CD4-positive, alpha-beta T cell treated with Interleukin-6 for 4 hours (primary cell): ENCODE results near the gene ZNF865.
A peak's percentile ranks its signal among the peaks of the same experiment; 100 is the strongest.

Source experiments
- DNase-seq: peaks from one replicate; pipeline ENCODE4 v3.0.0-alpha.2; 2020; ENCODE audit warnings: mixed read lengths

Gene ZNF865

DNA sequence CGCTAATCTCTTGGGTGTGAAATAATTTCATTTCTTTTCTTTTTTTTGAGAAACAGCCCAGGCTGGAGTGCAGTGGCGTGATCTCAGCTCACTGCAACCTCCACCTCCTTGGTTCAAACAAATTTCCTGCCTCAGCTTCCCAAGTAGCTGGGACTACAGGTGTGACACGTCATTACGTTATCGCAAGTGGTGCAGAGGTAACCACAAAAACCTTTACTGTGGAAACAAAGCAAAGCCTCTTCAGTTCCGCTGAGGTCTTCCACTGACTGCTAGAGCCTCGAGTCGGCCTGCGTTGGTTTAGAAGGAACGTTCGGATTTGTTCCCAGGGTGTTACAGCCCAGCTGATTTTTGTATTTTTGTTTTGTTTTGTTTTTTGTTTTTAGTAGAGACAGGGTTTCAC is 20.9 kb downstream of the ZNF865 start:
- peak; percentile 72 for DNase-seq

DNA sequence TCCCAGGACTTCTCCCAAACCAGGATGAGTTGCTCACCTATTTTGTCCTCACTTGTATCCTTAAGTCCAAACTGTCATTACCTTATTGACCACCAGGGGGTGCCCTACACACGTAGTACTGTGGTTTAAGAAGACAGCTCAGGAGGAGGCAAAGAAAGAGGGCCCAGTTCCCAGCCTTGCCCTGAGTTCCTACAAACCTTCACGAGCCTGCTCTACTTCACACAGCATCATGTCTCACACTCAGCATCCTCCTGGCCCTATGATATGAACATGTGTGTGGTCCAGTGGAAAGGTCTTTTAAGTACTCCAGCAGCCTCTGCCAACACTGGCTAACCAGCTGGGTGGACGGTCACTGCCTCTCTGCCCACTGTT is 27.0 kb downstream of the ZNF865 start:
- DNase-seq, result peak; percentile 93

DNA sequence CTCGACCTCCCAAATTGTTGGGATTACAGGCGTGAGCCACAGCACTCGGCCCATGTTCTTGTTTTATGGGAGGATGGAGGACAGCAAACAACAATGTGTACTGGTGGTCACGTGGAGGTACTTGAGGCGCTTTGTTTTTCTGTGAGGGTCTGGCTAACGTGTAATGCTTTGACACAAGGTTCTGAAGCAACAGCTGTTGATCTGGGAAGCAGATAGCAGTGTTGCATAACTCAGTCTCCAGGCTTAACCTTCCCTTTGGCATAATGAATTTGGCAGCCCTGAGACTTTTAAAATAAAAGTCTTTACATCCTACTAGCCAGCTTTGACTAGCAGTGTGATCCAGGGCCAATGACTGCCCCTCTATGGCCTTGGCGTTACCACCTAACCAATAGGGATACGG is 28.4 kb downstream of the ZNF865 start:
- DNase-seq, result no peak

DNA sequence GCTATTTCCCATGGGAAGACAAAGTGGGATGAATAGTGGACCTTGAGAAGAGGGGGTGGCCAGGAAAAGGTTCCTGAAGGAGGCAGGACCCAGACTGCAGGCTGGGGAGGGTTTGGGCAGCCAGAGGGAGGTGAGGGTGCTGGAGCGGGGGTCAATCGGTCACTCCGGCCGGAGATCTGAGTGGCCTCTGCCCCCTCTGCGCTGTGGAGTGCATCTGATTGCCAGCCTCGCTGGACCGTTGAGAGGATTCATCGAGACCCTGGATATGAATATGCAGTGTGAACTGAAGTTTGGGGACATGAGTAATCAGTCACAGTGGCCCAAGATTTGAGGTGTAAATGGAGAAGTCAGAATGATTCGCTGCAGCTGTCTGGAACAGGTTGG is 29.9 kb downstream of the ZNF865 start:
- no peak for DNase-seq

DNA sequence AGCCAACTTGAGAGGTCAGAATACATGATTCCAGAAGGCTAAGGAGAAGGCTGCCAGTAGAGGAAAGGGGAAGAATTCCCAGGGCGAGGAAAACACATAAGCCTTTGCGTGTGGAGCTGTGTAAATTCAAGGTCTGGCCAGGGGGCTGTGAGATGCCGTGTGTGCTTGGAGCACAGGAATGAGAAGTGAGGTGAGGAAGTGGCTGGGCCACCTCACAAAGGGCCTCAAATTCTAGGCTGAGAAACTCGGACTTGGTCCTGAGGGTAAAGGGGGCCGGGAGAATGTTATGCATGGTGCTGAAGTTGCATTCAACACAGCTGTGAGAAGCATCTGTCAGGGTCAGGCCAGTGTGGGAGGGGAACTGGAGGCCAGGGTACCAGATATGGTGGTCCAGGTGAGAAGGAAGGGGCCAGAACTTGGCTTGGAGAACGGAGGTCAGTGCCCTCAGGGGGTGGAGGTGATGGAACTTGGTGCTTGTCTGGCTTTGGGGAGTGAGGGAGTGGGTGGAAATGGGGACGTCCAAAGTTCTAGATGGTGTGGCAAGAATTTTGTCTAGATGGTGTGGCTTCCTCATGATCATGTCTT is 30.5 kb downstream of the ZNF865 start:
- DNase-seq, result no peak

DNA sequence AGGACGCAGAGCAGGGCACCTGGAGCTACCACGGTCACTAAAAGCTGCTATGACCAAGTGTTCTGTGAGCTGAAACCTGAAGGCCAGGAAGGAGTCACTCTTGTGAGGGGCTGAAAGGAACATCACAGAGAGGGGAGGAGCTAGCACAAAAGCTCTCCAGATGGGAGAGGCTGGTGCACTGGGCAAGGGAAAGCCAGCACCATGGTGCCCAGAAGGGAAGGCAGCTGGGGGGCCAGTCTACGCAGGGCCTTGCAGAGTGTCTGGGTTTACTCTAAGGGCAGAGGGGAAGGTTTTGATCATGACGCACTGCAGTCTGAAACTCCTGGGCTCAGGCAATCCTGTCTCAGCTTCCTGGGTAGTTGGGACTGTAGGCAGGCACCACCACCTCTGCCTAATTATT is 31.3 kb downstream of the ZNF865 start:
- DNase-seq, result no peak

DNA sequence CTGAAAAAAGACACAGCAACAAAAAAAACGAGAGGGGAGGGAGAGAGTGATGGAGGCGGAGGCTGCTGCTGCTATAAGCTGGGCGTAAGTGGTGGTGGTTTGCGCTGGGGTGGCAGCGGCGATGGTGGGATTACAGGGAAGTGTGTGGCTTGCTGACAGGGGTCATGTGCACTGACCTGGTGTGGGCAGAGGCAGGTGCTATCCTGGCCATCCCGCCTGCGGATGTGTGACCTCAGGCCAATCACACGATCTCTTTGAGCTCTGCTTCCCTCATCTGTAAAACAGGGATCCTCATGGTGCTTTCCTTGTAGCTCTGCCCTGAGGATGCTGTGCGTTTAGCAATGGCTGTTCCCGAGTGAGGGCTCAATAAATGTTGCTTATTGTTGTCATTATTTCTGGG is 32.1 kb downstream of the ZNF865 start:
- no peak for DNase-seq

DNA sequence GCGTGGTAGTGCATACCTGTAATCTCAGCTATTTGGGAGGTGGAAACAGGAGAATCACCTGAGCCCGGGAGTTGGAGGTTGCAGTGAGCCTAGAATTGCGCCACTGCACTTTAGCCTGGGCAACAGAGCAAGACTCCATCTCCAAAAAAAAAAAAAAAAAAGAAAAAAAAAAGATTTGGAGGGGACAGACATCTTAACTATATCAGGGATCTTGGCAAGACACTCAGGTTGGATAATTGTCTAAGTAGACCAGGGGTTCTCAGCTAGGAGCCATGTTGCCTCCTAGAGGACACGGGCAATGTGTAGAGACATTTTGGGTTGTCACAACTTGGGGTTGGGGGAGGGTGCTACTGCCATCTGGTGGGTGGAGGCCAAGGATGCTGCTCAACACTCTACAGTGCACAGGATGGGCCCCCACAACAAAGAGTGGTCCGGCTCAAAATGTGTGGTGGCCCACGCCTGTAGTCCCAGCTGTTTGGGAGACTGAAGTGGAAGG is 33.5 kb downstream of the ZNF865 start:
- peak; percentile 63 for DNase-seq

DNA sequence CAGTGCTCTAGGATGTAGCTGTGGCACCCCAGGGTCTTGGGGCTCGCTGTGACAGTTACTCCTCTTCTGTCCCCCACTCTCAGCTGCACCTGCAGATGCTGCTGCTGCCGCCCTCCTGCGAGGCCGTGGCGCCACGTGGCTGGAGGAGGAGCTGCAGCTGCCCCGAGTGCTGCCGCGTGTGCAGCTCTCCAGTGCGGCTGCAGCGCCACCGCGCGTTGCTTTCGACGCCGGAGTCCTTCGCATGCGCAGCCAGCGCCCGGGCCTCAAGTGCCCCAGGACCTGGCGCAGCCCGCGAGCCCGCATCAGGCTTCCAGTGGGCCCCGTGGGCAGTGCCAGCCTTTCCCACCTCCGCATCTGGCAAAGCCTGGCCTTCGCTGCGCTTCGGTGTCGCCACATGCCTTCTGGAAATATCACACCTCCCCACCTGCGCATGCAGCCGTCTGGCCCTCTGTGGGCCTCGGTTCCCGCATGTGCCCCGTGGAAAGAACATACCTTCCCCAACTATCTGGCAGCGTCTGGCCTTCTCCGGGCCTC is 34.7 kb downstream of the ZNF865 start:
- peak; percentile 82 for DNase-seq

DNA sequence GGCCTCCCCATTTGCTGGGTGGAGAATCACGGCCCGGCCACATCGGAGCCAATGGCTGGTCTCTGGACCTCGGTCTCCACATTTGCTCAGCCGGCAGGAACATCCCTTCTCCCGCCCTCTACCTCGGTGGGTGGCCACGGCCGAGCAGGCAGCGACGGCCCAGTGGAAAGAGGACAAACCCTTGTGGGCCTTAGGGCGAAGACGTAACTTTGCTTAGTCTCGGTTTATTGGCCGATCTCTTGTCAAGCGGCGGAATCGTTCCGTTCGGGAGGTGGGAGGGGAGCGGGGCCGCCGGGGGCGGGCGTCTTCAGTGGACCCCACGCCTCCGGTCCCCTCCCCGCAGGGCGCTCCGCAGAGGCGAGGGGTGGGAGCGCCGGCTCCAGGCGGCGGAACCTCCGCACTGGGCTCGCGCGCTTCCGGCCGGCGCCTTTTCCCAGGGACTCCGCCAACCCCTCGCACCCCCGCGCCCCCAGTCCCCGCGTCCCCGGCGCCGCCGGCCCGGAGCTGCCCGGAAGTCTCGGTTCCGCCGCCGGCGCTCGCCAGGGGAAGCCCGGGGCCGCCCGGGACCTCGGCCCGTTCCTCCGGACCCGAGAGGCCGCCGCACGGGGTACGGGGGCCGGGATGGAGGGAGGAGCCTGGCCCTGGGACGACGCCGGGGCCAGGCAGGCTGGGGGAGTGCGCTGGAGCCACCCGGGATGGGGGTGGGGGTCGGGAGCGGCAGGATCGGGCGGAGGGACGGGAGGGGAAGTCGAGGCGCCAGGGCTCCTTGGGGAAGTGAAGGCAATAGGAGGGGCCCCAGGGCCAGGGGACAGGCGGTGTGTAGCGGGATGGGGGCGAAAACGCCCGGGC is 35.4 kb downstream of the ZNF865 start, which contains the start of gene ZNF580:
TSS of gene ZNF580 (plus strand) at position 426 of the 849 bp plus-strand sequence. CDS start 1,507 bp downstream, outside the sequence.
- peak; percentile 64 for DNase-seq

DNA sequence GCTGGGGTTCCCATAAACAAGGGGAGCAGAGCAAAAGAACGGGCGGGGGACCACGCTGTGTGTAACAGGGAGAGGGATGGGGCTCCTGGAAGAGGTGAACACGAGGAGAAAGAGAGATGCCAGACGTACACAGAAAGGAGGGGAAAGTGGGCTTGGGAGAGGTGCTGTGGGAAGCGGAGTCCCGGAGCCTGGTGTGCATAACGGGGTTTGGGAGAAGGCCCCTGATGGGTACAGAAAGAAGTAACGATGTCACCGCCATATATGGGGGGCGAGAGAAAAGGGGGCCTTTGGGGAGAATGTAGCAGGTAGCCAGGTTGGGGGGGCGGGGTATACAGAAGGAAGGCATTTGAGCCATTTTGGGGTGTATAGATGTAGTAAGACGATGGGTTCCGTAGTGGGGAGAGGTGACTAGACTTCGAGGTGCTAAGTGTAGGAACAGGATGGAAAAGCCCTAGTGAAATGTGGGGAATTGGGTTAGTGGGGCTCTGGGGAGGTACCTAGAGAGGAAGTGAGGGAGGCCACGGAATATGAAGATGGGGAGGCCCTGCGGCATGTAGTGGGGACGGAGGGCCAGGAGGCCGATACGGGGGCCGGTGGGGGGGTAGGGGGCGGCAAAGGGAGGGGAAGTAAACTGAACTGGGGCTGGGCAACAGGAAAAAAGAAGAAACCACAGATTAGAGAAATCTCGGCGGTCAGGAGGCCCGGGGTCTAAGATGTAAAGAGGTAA is 36.1 kb downstream of the ZNF865 start:
- DNase-seq, result peak; percentile 37

DNA sequence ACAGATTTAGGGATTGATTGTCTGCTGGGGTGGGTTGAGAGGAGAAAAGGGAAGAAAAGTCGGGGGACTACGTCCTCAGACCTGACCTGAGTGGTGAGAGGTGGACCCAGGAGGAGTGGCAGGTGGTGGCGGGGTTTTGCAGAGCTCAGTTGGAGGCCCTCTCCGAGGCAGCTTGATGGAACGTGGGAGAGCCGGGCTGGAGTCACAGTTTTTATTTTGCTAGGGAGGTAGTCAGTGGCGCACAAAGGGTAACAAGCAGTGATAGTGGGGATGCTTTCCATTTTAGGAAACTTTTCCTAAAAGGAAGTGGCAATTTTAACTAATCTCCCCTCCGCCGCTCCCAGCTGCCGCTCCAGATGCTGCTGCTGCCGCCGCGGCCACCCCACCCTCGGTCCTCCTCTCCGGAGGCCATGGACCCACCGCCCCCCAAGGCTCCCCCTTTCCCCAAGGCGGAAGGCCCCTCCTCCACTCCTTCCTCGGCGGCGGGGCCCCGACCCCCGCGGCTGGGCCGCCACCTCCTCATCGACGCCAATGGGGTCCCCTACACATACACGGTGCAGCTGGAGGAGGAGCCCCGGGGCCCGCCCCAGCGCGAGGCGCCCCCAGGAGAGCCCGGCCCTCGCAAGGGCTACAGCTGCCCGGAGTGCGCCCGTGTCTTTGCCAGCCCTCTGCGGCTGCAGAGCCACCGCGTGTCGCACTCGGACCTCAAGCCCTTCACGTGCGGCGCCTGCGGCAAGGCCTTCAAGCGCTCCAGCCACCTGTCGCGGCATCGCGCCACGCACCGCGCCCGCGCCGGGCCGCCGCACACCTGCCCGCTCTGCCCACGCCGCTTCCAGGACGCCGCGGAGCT is 36.9 kb downstream of the ZNF865 start:
- peak; percentile 44 for DNase-seq

DNA sequence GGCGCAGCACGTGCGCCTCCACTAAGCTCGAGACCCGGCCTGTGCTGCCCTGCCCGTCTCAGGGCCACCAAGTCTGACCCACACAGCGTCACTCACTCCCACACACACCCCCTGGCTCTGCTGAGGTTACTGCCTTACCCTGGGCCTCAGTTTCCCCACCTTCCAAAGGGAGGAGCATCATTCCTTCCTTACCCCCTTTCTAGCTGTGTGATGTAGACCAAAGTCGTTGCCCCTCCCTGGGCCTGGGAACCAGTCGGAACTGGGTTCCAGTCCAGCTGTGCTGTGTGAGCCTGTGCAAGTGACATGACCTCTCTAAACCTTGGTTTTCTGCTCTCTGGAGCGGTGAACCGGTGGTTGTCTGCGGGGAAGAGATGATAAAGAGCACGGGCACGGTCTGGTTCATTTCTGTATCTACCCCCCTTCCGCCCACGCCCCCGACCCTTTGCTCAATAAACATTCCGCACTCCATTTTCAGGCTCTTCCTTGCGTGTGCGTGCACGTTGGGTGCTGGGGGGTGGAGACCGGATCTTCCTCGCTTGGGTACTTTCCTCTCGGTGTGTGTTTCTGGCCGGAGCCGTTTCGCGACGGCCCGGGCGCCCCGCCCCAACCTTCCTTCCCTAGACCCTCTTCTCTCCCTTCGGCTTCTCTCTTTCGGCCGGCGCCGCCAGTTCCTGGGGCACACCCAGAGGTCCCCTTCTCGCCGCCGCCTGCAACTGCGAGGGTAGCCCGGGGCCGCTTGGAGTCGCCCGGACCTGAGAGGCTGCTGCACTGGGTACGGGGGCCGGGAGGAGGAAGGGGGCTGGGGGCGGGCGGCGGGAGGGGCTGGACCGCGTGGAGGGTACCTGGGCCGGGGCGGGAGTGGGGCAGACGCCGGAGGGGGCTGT is 37.8 kb downstream of the ZNF865 start, which contains the start of gene ZNF581:
TSS of gene ZNF581 (plus strand) at position 647 of the 884 bp plus-strand sequence. CDS start 923 bp downstream, outside the sequence.
- DNase-seq, result peak; percentile 84

DNA sequence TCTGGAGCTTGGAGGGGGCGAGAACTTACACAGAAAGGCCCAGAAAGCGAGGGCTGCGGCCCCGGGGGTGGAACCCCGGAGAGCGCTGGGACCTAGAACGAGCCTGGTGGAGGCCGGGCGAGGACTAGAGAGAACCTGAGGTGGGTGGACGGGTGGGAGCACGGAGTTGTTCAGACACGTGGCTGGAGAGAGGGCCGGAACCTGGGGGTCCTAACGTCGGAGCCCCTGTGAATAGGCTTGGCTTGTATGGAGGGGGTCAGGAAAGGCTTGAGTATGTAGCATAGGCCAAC is 38.4 kb downstream of the ZNF865 start:
- no peak for DNase-seq

DNA sequence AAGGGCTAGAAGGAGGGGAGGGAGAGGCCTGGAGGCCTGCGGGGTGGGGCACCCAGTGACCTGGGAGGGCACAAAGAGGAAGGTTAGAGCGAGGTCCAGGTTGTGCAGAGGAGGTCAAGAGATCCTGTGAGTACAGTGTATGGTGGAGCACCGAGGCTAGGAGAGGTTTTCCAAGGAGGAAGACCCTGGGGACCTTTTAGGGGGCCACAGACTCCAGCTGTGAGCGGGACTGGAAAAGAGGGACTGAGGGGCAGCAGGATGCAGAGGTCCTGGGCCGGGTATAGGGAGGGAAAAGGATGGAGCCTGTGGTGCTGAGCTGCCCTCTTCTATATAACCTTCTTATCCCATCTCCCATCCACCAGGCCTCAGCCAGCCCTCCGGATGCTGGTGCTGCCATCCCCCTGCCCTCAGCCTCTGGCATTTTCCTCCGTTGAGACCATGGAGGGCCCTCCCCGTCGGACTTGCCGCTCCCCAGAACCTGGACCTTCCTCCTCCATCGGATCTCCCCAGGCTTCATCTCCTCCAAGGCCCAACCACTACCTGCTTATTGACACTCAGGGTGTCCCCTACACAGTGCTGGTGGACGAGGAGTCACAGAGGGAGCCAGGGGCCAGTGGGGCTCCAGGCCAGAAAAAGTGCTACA is 38.9 kb downstream of the ZNF865 start:
- no peak for DNase-seq

DNA sequence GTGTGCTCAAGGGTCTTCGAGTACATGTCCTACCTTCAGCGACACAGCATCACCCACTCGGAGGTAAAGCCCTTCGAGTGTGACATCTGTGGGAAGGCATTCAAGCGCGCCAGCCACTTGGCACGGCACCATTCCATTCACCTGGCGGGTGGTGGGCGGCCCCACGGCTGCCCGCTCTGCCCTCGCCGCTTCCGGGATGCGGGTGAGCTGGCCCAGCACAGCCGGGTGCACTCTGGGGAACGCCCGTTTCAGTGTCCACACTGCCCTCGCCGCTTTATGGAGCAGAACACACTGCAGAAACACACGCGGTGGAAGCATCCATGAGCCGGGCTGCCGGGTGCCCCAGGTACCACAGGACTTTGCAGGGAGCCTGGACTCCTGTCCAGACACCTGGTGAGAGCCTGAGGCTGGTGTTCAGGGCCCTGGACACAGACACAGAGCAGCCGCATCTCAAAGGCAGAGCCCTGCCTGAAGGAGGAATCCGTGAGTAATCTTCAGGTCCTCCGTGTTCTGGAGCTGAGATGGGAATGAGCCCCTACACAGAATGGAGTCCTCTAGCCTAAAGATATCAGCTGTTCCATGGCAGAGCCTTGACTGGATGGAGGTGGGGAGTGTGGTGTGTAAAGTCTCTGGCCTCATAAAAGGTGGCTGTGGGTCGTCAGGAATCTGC is 39.5 kb downstream of the ZNF865 start:
- no peak for DNase-seq

DNA sequence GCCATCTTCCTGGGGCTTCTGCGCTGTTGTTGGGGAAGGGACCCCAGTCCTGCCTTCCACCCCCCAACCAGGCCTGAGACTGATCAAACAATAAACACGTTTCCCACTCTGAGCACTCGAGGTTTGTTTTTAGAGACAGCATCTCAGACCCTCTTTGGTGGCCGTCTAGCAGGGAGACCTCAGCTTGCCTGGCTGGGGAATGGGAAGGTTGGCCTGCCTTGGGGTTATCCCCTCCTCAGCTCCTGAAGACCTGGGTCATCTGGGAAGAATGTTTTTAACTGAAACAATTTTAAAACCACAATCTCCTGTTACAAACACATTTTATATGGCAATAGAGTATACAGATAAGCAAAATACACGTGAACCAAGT is 40.0 kb downstream of the ZNF865 start:
- no peak for DNase-seq

DNA sequence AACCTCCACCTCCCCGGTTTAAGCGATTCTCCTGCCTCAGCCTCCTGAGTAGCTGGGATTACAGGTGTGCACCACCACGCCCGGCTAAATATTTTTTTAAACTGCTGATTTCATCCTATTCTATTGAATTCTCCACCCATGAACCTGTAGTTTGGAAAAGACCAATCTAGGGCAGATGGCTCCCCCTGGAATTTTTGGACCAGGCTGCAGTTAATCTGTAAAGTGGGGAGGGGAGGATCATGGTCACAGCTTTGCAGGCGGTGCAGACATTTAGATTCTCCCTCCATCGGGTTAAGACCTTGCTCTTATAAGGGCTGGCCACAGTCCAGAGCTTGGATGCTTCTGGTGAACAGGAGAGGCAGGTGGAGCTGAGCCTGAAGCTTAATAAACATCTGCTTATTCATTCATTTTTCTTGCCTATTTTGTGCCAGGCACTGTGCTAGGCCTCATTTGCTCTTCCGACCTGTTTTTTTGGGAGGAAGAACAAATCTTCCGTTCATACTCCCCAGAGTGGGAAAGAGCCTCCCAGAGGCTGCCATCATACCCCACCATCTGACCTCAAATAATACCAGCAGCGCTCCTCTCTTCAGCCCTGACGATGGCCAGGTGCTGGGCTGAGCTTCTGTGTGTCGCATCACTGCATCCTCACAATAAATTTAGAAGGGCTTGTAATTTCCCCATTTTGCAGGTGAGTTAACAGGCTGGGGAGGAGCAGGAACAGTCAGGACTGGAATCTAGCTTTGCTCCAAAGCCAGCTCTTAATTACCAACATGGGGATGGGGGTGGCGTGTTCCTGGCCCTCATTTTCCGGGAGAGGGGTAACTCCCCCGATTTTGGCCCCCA is 41.7 kb downstream of the ZNF865 start:
- no peak for DNase-seq
